Gastroesophageal sphincter (tissue), 3 donors: ENCODE measurements around the gene PTPN14.

Experiments used
- EP300 ChIP-seq: sonication (generic); formaldehyde crosslinking; IDR thresholded peaks from one replicate; pipeline ENCODE4 v1.6.1; 2017; ENCODE audit warnings: antibody characterized with exemption, mild to moderate bottlenecking
- POLR2A ChIP-seq, 2 donors: fragments of 450-650 bp; IDR thresholded peaks; one replicate each; pipeline ENCODE4 v1.6.1; 2017; ENCODE audit warnings: antibody characterized with exemption in 2 of 2, mild to moderate bottlenecking in 2 of 2, moderate library complexity in 1 of 2
- POLR2AphosphoS5 ChIP-seq: sonication (generic); formaldehyde crosslinking; IDR thresholded peaks from one replicate; pipeline ENCODE4 v1.6.1; 2017; ENCODE audit warnings: antibody characterized with exemption
- TF ChIP-seq, protein P1 (sequence below), 4 experiments: fragments of 200-600 bp in 2 of 4; fragments of 450-650 bp in 2 of 4; sonication (generic) in 1 of 4; IDR thresholded peaks; one replicate each; pipeline ENCODE4 v1.5.1; 2017 to 2019; ENCODE audit warnings: antibody characterized with exemption in 4 of 4, mild to moderate bottlenecking in 2 of 4, moderate library complexity in 2 of 4

- TF ChIP-seq, protein P1, sequence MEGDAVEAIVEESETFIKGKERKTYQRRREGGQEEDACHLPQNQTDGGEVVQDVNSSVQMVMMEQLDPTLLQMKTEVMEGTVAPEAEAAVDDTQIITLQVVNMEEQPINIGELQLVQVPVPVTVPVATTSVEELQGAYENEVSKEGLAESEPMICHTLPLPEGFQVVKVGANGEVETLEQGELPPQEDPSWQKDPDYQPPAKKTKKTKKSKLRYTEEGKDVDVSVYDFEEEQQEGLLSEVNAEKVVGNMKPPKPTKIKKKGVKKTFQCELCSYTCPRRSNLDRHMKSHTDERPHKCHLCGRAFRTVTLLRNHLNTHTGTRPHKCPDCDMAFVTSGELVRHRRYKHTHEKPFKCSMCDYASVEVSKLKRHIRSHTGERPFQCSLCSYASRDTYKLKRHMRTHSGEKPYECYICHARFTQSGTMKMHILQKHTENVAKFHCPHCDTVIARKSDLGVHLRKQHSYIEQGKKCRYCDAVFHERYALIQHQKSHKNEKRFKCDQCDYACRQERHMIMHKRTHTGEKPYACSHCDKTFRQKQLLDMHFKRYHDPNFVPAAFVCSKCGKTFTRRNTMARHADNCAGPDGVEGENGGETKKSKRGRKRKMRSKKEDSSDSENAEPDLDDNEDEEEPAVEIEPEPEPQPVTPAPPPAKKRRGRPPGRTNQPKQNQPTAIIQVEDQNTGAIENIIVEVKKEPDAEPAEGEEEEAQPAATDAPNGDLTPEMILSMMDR (IDR thresholded peaks at IDR 0.05) = no peak
- TF ChIP-seq POLR2A (IDR thresholded peaks at IDR 0.05) (no peak), POLR2AphosphoS5 (no peak), EP300 (no peak)
Measured at GRCh38 chr1:214438530-214438929, 112.9 kb downstream of the PTPN14 start.
